Endothelial cell of umbilical vein (primary cell): ENCODE results near the gene FBXO33. TPM values are rescaled to one million over a fixed set of nuclear protein-coding genes. Genes with fewer than 3 reads are reported as not detected.

Source experiments
- BruUV-seq: library from RNA; stranded (reverse); fragments of 400-500 nt; replicated peaks from 2 replicates; lab custom pipeline; 2021; lab: Mats Ljungman, UMichigan
- CTCF ChIA-PET: fragments of 300-600, 350-600 bp; sonication (Branson Sonifier 250); formaldehyde crosslinking; loops from one replicate; lab custom pipeline; 2021; ENCODE audit warnings: antibody characterized with exemption, inconsistent platforms; lab: Charles Lee
- POLR2A ChIA-PET: fragments of 300-600, 350-600 bp; sonication (Branson Sonifier 250); formaldehyde crosslinking; loops from one replicate; lab custom pipeline; 2021; ENCODE audit warnings: antibody characterized with exemption, inconsistent platforms; lab: Charles Lee
- DNase-seq: peaks from one replicate; pipeline ENCODE4 v3.0.0-alpha.2; 2011; ENCODE audit warnings: low read depth, low spot score
- FAIRE-seq: peaks from 2 replicates; lab custom pipeline; 2011; peaks lifted over from hg19 to GRCh38; lab: Jason Lieb, UNC
- H2AFZ ChIP-seq: 2 replicates; pipeline ENCODE4 v1.6.0; 2012; ENCODE audit warnings: low read depth, low read length, control low read depth, inconsistent platforms
- H3K27ac ChIP-seq: 2 replicates; pipeline ENCODE4 v1.5.1; 2011; ENCODE audit warnings: low read depth, mild to moderate bottlenecking, control low read depth, low read length, moderate library complexity; ENCODE audit not compliant: insufficient read depth
- H3K27me3 ChIP-seq, 2 experiments: 2 replicates each; pipeline versions ENCODE4 v1.6.0 to v1.6.1; 2011; ENCODE audit warnings: low read length in 2 of 2, mixed read lengths in 1 of 2; ENCODE audit not compliant: control insufficient read depth in 2 of 2, insufficient read depth in 2 of 2
- H3K36me3 ChIP-seq, 2 experiments: 2 replicates in 1 of 2; 3 replicates in 1 of 2; pipeline ENCODE4 v1.5.1; 2011; ENCODE audit warnings: low read length in 2 of 2, mild to moderate bottlenecking in 1 of 2, moderate library complexity in 1 of 2; ENCODE audit not compliant: control insufficient read depth in 2 of 2, insufficient read depth in 2 of 2; ENCODE audit errors: extremely low read depth in 1 of 2
- H3K4me1 ChIP-seq: 3 replicates; pipeline ENCODE4 v1.5.1; 2011; ENCODE audit warnings: mild to moderate bottlenecking, low read length; ENCODE audit not compliant: control insufficient read depth, insufficient read depth; ENCODE audit errors: extremely low read depth
- H3K4me2 ChIP-seq: 2 replicates; pipeline ENCODE4 v1.6.1; 2011; ENCODE audit warnings: low read length, control low read depth, mixed read lengths; ENCODE audit not compliant: insufficient read depth
- H3K4me3 ChIP-seq, 3 experiments: fragments of 200-600 bp in 1 of 3; sonication (generic), shearing (Covaris generic) in 1 of 3; replicated peaks in 1 of 3; 2 replicates each; pipeline ENCODE4 v1.5.1; 2011 to 2016; ENCODE audit warnings: control low read depth in 3 of 3, low read length in 3 of 3, mild to moderate bottlenecking in 2 of 3, inconsistent platforms in 1 of 3, low read depth in 1 of 3, moderate library complexity in 1 of 3; ENCODE audit not compliant: insufficient read depth in 1 of 3
- H3K79me2 ChIP-seq: 2 replicates; pipeline ENCODE4 v1.6.0; 2012; ENCODE audit warnings: low read length, inconsistent platforms; ENCODE audit not compliant: control insufficient read depth, insufficient read depth
- H3K9ac ChIP-seq: replicated peaks from 2 replicates; pipeline ENCODE3; 2011; ENCODE audit warnings: low read length, control low read depth; ENCODE audit not compliant: insufficient read depth; ENCODE audit errors: extremely low read depth
- H3K9me1 ChIP-seq: replicated peaks from 3 replicates; pipeline ENCODE4 v1.6.0; 2011; ENCODE audit warnings: mild to moderate bottlenecking, low read length; ENCODE audit not compliant: control insufficient read depth, insufficient read depth; ENCODE audit errors: extremely low read depth
- H3K9me3 ChIP-seq: replicated peaks from 2 replicates; pipeline ENCODE4 v1.5.1; 2012; ENCODE audit warnings: low read length, inconsistent platforms; ENCODE audit not compliant: control insufficient read depth, insufficient read depth
- H4K20me1 ChIP-seq: replicated peaks from 2 replicates; pipeline ENCODE3; 2011; ENCODE audit warnings: mild to moderate bottlenecking, low read length; ENCODE audit not compliant: control insufficient read depth, insufficient read depth; ENCODE audit errors: extremely low read depth
- EZH2 ChIP-seq: IDR thresholded peaks from 2 replicates; pipeline ENCODE4 v1.6.1; 2012; ENCODE audit warnings: borderline replicate concordance, low read depth, mild to moderate bottlenecking, moderate library complexity, low read length, inconsistent platforms; ENCODE audit not compliant: severe bottlenecking
- FOS ChIP-seq: IDR thresholded peaks from 2 replicates; pipeline ENCODE4 v1.6.1; 2011; ENCODE audit warnings: mild to moderate bottlenecking, low read length, moderate library complexity, borderline replicate concordance; ENCODE audit not compliant: insufficient read depth
- GATA2 ChIP-seq: IDR thresholded peaks from 2 replicates; pipeline ENCODE4 v1.7.0; 2011; ENCODE audit warnings: low read depth, mild to moderate bottlenecking, moderate library complexity, mixed read lengths, low read length; ENCODE audit not compliant: insufficient read length, insufficient read depth
- JUN ChIP-seq: IDR thresholded peaks from 2 replicates; pipeline ENCODE4 v1.6.1; 2011; ENCODE audit warnings: borderline replicate concordance, low read depth; ENCODE audit not compliant: insufficient read length, insufficient read depth
- MYC ChIP-seq: IDR thresholded peaks from one replicate; pipeline ENCODE4 v1.6.1; 2011; ENCODE audit warnings: mild to moderate bottlenecking, low read depth, low read length
- POLR2A ChIP-seq: IDR thresholded peaks from 2 replicates; pipeline ENCODE4 v1.6.1; 2012; ENCODE audit warnings: low read depth, mild to moderate bottlenecking, control low read depth, low read length
- POLR2AphosphoS5 ChIP-seq: IDR thresholded peaks from 2 replicates; pipeline ENCODE4 v1.6.1; 2012; ENCODE audit warnings: low read depth, mild to moderate bottlenecking, control low read depth, low read length, moderate library complexity; ENCODE audit not compliant: insufficient read depth
- dilution Hi-C: fragments of 300-500 bp; cut with MboI; formaldehyde crosslinking; loops from one replicate; pipeline ENCODE4 v1.15.0; 2019; ENCODE audit warnings: low sequenced_read_pairs; ENCODE audit not compliant: extremely low pct_ligation_motif_present
- intact Hi-C: fragments of 100-400 bp; cut with micrococcal nuclease; formaldehyde crosslinking; loops from one replicate; pipeline ENCODE4 v1.10.0; 2022
- polyA plus RNA-seq, 4 experiments: library from polyadenylated mRNA; depleted of rRNA in 3 of 4; stranded (reverse) in 3 of 4; unstranded in 1 of 4; fragments of >200 nt; gene quantifications; 2 replicates each; pipeline versions ENCODE4 v1.2.1 to v1.2.3, GENCODE V29; 2011 to 2012; ENCODE audit warnings: missing spikeins in 1 of 4
- total RNA-seq: library from RNA; stranded (reverse); gene quantifications from 2 replicates; pipeline ENCODE4 v1.2.3, GENCODE V29; 2021
- TF ChIP-seq, protein P1 (sequence below): IDR thresholded peaks from 2 replicates; pipeline ENCODE4 v1.6.1; 2011; ENCODE audit not compliant: insufficient read depth, insufficient read length
- TF ChIP-seq, protein P2 (sequence below), 2 donors: IDR thresholded peaks; 1 replicate in 1 of 2; 2 replicates in 1 of 2; pipeline ENCODE4 v1.5.1; 2011; ENCODE audit warnings: low read length in 2 of 2, mild to moderate bottlenecking in 2 of 2, moderate library complexity in 2 of 2, control low read depth in 1 of 2, inconsistent platforms in 1 of 2, low read depth in 1 of 2; ENCODE audit not compliant: insufficient read depth in 1 of 2; ENCODE audit errors: extremely low read depth in 1 of 2

The FBXO33 gene
- total and polyA plus RNA-seq, 2 donors (not counting 3 experiments of a cell fraction or from before 2014, with no cell fraction given) = 4.2 to 5.0 TPM

DNA sequence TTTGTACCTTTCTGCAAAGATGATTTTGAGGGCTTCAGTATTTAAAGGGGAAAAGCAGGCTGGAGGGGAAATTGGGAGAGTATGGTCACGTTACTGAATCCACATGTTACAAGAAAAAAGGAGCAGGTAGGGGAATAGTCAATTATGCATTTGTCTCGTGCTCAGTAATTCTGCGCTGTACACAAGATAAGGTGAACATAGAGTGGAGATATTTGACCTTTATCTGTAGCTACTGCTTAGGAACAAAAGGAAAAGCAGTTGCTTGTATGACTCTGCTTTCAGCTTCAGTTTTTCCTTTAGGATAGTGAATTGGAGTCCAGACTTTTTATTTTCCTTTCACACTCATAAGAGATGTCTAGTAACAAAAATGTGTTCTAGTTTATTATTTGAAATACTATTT is 49.8 kb downstream of the FBXO33 start:
- ChIA-PET POLR2A (no interaction called here), CTCF (interaction anchor here (0.7 to 2.1 kb wide), 4 partner anchors 14 to 168 kb away, joined by 3 to 7 read pairs (median 4); no protein-coding TSS in a partner anchor)
- Histone ChIP-seq H3K9me1 (no peaks in the 10 kb centered on the region), H3K9ac (no peak overlapping the region), H4K20me1 (no peaks in the 10 kb centered on the region), H3K27me3 (no peaks in the 10 kb centered on the region), H3K4me2 (no peak overlapping the region), H3K4me3 (no peak overlapping the region), H3K9me3 (no peaks in the 10 kb centered on the region), H3K36me3 (no peaks in the 10 kb centered on the region), H3K27ac (no peak overlapping the region), H3K4me1 (peaks cover 4% of the 10 kb centered on the region), H2AFZ (no peak overlapping the region), H3K79me2 (no peaks in the 10 kb centered on the region)
- intact Hi-C loops (no loop called here), dilution Hi-C loops (no loop called here)
- DNase-seq (no peak), FAIRE-seq (no peak)
- TF ChIP-seq, protein P1, sequence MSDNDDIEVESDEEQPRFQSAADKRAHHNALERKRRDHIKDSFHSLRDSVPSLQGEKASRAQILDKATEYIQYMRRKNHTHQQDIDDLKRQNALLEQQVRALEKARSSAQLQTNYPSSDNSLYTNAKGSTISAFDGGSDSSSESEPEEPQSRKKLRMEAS = no peak
- TF ChIP-seq, protein P2, sequence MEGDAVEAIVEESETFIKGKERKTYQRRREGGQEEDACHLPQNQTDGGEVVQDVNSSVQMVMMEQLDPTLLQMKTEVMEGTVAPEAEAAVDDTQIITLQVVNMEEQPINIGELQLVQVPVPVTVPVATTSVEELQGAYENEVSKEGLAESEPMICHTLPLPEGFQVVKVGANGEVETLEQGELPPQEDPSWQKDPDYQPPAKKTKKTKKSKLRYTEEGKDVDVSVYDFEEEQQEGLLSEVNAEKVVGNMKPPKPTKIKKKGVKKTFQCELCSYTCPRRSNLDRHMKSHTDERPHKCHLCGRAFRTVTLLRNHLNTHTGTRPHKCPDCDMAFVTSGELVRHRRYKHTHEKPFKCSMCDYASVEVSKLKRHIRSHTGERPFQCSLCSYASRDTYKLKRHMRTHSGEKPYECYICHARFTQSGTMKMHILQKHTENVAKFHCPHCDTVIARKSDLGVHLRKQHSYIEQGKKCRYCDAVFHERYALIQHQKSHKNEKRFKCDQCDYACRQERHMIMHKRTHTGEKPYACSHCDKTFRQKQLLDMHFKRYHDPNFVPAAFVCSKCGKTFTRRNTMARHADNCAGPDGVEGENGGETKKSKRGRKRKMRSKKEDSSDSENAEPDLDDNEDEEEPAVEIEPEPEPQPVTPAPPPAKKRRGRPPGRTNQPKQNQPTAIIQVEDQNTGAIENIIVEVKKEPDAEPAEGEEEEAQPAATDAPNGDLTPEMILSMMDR (IDR thresholded peaks at IDR 0.05; ENCODE audit: extremely low read depth in 1 of 2, insufficient read depth in 1 of 2, low read depth in 1 of 2, low read length in 2 of 2) = no peak
- TF ChIP-seq FOS (no peak), EZH2 (no peak), MYC (no peak), POLR2AphosphoS5 (no peak), JUN (no peak), GATA2 (no peak), POLR2A (no peak)
- BruUV-seq = no TSS peak
